GM12873 (cell line): ENCODE measurements around the gene RTN4.

Experiments used
- CTCF ChIP-seq: IDR thresholded peaks from 2 replicates; pipeline ENCODE4 v1.5.1; 2012; ENCODE audit warnings: low read depth, mild to moderate bottlenecking, moderate library complexity, low read length, control low read depth; ENCODE audit not compliant: insufficient read depth; ENCODE audit errors: missing control alignments

The RTN4 gene

GRCh38 chr2:54949431-54949830 lies 100.8 kb downstream of the RTN4 start:
- no peak for TF ChIP-seq CTCF

- no peak for TF ChIP-seq CTCF
Measured at GRCh38 chr2:54948120-54948519, 102.1 kb downstream of the RTN4 start.

- TF ChIP-seq CTCF = no peak
Measured at GRCh38 chr2:54947646-54948045, 102.6 kb downstream of the RTN4 start.

- no peak for TF ChIP-seq CTCF
Measured at GRCh38 chr2:54947136-54947535, 103.1 kb downstream of the RTN4 start.

GRCh38 chr2:54946220-54946805 lies 103.9 kb downstream of the RTN4 start:
- TF ChIP-seq CTCF = no peak

- no peak for TF ChIP-seq CTCF
Measured at GRCh38 chr2:54945391-54946219, 104.6 kb downstream of the RTN4 start.

GRCh38 chr2:54944724-54945326 lies 105.4 kb downstream of the RTN4 start:
- no peak for TF ChIP-seq CTCF
